GM23338 (cell line): Measurements from ENCODE around the gene TMEM37. TPM values are rescaled to one million over a fixed set of nuclear protein-coding genes. Genes with fewer than 3 reads are reported as not detected.

Experiments used
- CREB1 ChIP-seq: fragments of 250-450 bp; sonication (Bioruptor Pico); IDR thresholded peaks from 2 replicates; pipeline ENCODE4 v1.5.0; 2020; ENCODE audit warnings: low read depth, mild to moderate bottlenecking, moderate library complexity
- CTCF ChIP-seq, 2 experiments: fragments of 200-600 bp in 1 of 2; sonication (generic) in 1 of 2; conservative IDR thresholded peaks; 2 replicates each; pipeline versions ENCODE4 v1.5.1 to v1.6.1; 2016 to 2017; ENCODE audit warnings: antibody characterized with exemption in 2 of 2, low read depth in 2 of 2, mild to moderate bottlenecking in 2 of 2, moderate library complexity in 1 of 2
- EZH2 ChIP-seq: fragments of 200-600 bp; sonication (generic); IDR thresholded peaks from one replicate; pipeline ENCODE4 v1.8.0; 2017; ENCODE audit warnings: antibody characterized with exemption, mild to moderate bottlenecking, low read depth; ENCODE audit not compliant: unreplicated experiment
- EZH2phosphoT487 ChIP-seq: fragments of 200-600 bp; sonication (generic); IDR thresholded peaks from one replicate; pipeline ENCODE4 v1.8.1; 2018; ENCODE audit warnings: antibody characterized with exemption; ENCODE audit not compliant: unreplicated experiment
- JUNB ChIP-seq: IDR thresholded peaks from one replicate; pipeline ENCODE4 v1.6.1; 2016; ENCODE audit warnings: antibody characterized with exemption; ENCODE audit not compliant: unreplicated experiment
- NANOG ChIP-seq: IDR thresholded peaks from 2 replicates; pipeline ENCODE4 v1.6.1; 2016; ENCODE audit warnings: antibody characterized with exemption, borderline replicate concordance
- REST ChIP-seq: IDR thresholded peaks from one replicate; pipeline ENCODE4 v1.6.1; 2018; ENCODE audit warnings: antibody characterized with exemption; ENCODE audit not compliant: unreplicated experiment
- ZNF331 ChIP-seq: fragments of 250-450 bp; sonication (Bioruptor Pico); IDR thresholded peaks from 2 replicates; pipeline ENCODE4 v1.5.0; 2020; ENCODE audit warnings: low read depth, mild to moderate bottlenecking, moderate library complexity
- ZNF462 ChIP-seq: fragments of 250-450 bp; sonication (Bioruptor Pico); IDR thresholded peaks from 2 replicates; pipeline ENCODE4 v1.5.0; 2020; ENCODE audit warnings: mild to moderate bottlenecking, moderate library complexity
- polyA plus RNA-seq: library from polyadenylated mRNA; unstranded; fragments of >200 nt; fragmentation: Nextera tagmentation; extraction: Ambion mirVana; gene quantifications from 2 replicates; pipeline ENCODE4 v1.2.1, GENCODE V29; 2016
- total RNA-seq: library from RNA; depleted of rRNA; stranded (reverse); fragments of >200 nt; shearing (Covaris generic); gene quantifications from 2 replicates; pipeline ENCODE4 v1.2.3, GENCODE V29; 2014

TMEM37 gene
- total and polyA plus RNA-seq, 2 experiments from 2014 or later, result 8.6 to 8.8 TPM

- TF ChIP-seq ZNF462 (CRISPR knock-in tag) (no peak), EZH2phosphoT487 (no peak), CREB1 (CRISPR knock-in tag) (no peak), JUNB (no peak), EZH2 (no peak), ZNF331 (CRISPR knock-in tag) (no peak), CTCF (conservative IDR thresholded peaks at IDR 0.05; ENCODE audit: low read depth in 2 of 2) (no peak), REST (no peak), NANOG (no peak)
These were observed 33.3 kb downstream of the TMEM37 start (continued) for GRCh38 chr2:119464981-119465380.
